Neural crest cell (in vitro differentiated cells): Measurements from ENCODE around the gene MYL7. TPM values are rescaled to one million over a fixed set of nuclear protein-coding genes. Genes with fewer than 3 reads are reported as not detected.

Experiments used
- DNase-seq: peaks from one replicate; pipeline ENCODE4 v3.0.0; 2021; ENCODE audit warnings: low read depth, mixed read lengths, low spot score
- H3K27ac Mint-ChIP-seq: one replicate; pipeline ENCODE4 v1.8.0; 2021; ENCODE audit warnings: mild to moderate bottlenecking, mixed read lengths; ENCODE audit not compliant: unreplicated experiment
- H3K27me3 Mint-ChIP-seq: 2 replicates; pipeline ENCODE4 v1.8.0; 2021; ENCODE audit warnings: low read depth, mild to moderate bottlenecking, mixed read lengths
- H3K36me3 Mint-ChIP-seq: 2 replicates; pipeline ENCODE4 v1.8.0; 2021; ENCODE audit warnings: low read depth, mild to moderate bottlenecking, mixed read lengths
- H3K4me1 Mint-ChIP-seq: 2 replicates; pipeline ENCODE4 v1.8.0; 2021; ENCODE audit warnings: mixed read lengths
- H3K4me3 Mint-ChIP-seq: one replicate; pipeline ENCODE4 v1.8.0; 2021; ENCODE audit warnings: mild to moderate bottlenecking, mixed read lengths
- H3K9me3 Mint-ChIP-seq: 2 replicates; pipeline ENCODE4 v1.8.0; 2021; ENCODE audit warnings: mixed read lengths
- CTCF ChIP-seq: fragments of 200-600 bp; sonication (generic); conservative IDR thresholded peaks from 2 replicates; pipeline ENCODE4 v1.5.0; 2021; ENCODE audit warnings: antibody characterized with exemption, mild to moderate bottlenecking
- total RNA-seq: library from RNA; stranded (reverse); gene quantifications from 2 replicates; pipeline ENCODE4 v1.2.1, GENCODE V29; 2021

MYL7 gene
- total RNA-seq, 1 donor from 2014 or later, result not detected

DNA sequence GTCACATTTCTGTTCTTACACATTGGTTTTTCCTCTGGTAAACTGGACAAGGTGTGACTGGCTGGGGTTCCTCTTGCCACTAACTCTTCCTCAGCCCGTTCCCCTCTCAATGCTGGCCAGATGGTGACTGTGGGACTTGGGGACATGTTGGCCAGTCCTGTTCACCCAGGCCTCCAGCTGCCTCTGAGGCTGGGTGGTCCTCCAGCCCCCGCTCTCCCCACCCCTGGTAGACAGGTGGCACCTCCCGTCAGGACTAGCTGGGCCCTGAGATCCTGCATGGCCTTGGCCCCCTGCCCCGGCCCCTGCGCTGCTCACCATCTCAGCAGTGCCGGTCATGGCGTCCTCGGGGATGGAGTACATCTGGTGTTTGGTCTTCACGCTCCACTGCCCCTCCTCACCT, 10.8 kb upstream of the MYL7 start:
- Mint-ChIP-seq H3K27me3 (peaks cover 2% of the 10 kb centered on the region), H3K27ac (no peak overlapping the region), H3K36me3 (no peaks in the 10 kb centered on the region), H3K9me3 (no peaks in the 10 kb centered on the region), H3K4me1 (peaks cover 3% of the 10 kb centered on the region), H3K4me3 (no peak overlapping the region)
- TF ChIP-seq CTCF, result no peak
- DNase-seq, result no peak

DNA sequence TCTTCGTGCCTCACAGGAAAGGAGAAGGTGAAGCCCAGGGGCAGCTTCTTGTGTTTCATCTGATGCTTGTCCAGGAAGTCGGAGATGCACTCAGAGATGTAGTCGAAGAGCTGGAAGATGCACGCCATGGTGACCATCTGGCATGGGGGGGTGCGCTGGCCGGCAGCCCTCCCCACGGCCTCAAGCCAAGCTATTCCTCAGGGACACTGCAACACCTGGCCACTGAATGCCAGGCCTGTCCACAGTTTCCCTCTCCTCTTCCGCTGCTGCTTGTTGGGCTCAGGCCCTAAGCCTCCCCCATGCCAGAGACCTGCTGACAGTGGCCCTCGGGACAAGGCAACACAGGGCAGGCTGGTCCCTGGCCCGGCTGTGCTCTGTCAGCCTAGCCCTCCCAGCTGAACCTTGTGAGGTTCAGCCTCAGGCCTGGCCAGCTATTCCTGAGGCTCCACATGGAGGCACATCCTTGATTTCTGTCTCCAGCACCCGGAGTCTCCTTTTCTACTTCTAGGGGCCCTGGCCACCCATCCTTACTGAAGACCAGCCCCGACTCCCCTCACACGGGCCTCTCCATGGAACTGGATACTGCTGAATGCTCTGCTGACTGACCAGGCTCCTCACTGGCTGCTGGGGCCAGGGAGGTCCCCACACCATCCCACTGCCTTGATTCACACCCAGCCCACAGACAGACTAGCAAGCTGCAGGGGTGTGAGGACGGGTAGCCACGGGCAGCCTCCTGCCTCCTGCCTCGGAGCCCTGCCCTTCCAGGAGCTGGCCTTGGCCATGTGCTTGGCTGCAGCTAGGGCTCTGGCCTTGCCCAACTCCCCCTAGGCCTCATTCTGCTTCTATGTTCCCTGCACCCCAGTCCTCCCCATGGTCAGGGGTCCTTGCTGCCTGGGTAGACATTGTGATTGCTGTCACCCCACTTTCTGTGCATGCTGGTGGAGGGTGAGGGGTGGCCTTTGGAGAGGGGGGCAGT, 10.1 kb upstream of the MYL7 start:
- H3K36me3 Mint-ChIP-seq, result no peaks in the 10 kb centered on the region
- peak overlapping the region; percentile 71 for H3K27ac Mint-ChIP-seq
- no peaks in the 10 kb centered on the region for H3K9me3 Mint-ChIP-seq
- TF ChIP-seq CTCF, result no peak
- DNase-seq, result no peak
- H3K4me3 Mint-ChIP-seq, result no peak overlapping the region
- peaks cover 3% of the 10 kb centered on the region for H3K4me1 Mint-ChIP-seq
- H3K27me3 Mint-ChIP-seq, result peaks cover 9% of the 10 kb centered on the region

DNA sequence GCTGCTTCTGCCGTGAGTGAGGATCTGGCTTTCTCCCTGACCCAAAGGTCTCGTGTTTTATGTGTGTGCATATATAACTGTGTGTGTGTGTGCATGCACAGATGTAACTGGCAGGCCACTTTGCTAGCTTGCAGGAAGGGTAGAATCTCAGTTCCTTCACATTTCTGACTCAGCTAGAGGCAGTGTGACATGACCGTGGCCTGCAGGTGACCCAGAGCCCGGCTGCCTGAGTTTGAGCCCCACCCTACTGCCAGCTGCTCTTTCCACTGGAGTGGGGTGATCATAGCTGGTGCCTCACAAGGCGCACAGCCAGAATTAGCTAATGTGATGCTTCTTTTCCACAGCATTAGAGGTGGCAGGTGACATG, 9.3 kb upstream of the MYL7 start:
- Mint-ChIP-seq H3K27me3 (peaks cover 13% of the 10 kb centered on the region), H3K36me3 (no peaks in the 10 kb centered on the region), H3K4me3 (no peak overlapping the region)

DNA sequence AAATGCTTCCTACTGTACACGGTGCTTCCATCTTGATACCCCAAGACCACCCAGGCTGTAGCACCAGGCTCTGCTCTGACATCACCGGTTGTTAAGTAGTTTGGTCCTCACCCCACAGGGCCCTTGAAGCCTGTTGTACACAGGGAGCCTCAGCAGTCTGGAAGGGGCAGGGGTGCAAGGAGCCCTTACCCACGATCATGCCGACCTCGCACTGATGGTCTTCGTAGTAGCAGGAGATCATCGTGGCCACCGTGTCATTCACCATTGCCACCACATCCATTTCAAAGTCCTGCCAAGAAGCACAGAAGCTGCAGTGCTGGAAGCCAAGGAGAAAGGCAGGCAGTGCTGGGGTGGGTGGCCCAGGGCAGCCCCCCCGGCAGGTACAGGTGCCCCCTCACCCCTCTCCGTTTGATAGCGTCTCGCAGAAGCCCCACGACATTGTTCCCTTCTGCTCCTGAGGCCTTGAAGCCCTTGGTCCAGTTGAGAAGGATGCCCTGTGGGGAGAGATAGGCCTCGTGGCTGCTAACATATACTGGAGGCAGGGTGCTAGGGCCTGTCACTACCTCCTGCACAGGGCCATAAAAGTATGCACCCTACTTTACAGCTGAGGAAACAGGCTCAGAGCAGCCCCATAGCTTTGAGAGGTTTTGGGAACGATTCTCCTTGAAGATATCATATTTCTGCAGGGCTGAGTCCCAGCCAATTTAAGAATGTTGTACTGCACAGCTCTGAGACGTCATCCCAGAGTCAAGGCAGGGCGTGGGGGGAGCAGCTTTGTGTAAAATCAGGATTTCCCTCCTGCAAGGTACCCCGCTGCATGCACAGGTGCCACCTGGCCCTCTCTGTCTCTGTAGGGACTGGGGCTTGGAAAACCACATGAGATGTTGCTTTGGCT, 8.7 kb upstream of the MYL7 start:
- peaks cover 3% of the 10 kb centered on the region for H3K4me1 Mint-ChIP-seq
- DNase-seq, result no peak
- H3K27ac Mint-ChIP-seq, result peak overlapping the region; percentile 29
- H3K27me3 Mint-ChIP-seq, result peaks cover 19% of the 10 kb centered on the region
- H3K4me3 Mint-ChIP-seq, result no peak overlapping the region
- no peaks in the 10 kb centered on the region for H3K36me3 Mint-ChIP-seq
- no peak for TF ChIP-seq CTCF
- no peaks in the 10 kb centered on the region for H3K9me3 Mint-ChIP-seq

More for the DNA sequence above, 9.3 kb upstream of the MYL7 start:
- H3K27ac Mint-ChIP-seq, result no peak overlapping the region
- no peak for DNase-seq
- peaks cover 3% of the 10 kb centered on the region for H3K4me1 Mint-ChIP-seq
- TF ChIP-seq CTCF, result no peak
- no peaks in the 10 kb centered on the region for H3K9me3 Mint-ChIP-seq

GRCh38 chr7:44148961-44149536, 7.9 kb upstream of the MYL7 start:
- no peaks in the 10 kb centered on the region for H3K9me3 Mint-ChIP-seq
- peaks cover 3% of the 10 kb centered on the region for H3K4me1 Mint-ChIP-seq
- TF ChIP-seq CTCF, result no peak
- H3K27ac Mint-ChIP-seq, result no peak overlapping the region
- H3K36me3 Mint-ChIP-seq, result no peaks in the 10 kb centered on the region
- no peak overlapping the region for H3K4me3 Mint-ChIP-seq
- peaks cover 25% of the 10 kb centered on the region for H3K27me3 Mint-ChIP-seq
- no peak for DNase-seq
